ENCODE data around the gene PICALM.

- no peak for TF ChIP-seq CTCF (IDR thresholded peaks at IDR 0.05 in 2 of 3, conservative IDR thresholded peaks at IDR 0.05 in 1 of 3; ENCODE audit: insufficient read depth in 2 of 3, low read depth in 1 of 3, low read length in 3 of 3)
- TF ChIP-seq FOXJ3 (CRISPR knock-in tag; IDR thresholded peaks at IDR 0.05), result no peak
- no peak for TF ChIP-seq NR2C2 (CRISPR knock-in tag; IDR thresholded peaks at IDR 0.05)
- TF ChIP-seq NR2C2 (tag; IDR thresholded peaks at IDR 0.05), result no peak
- no peak for TF ChIP-seq SP2 (IDR thresholded peaks at IDR 0.05; ENCODE audit: extremely low read depth, low read depth, low read length, poor library complexity, severe bottlenecking)
- TF ChIP-seq RBM34 (IDR thresholded peaks at IDR 0.05; ENCODE audit: borderline replicate concordance, insufficient read depth, low read length), result no peak
- TF ChIP-seq, protein P1, sequence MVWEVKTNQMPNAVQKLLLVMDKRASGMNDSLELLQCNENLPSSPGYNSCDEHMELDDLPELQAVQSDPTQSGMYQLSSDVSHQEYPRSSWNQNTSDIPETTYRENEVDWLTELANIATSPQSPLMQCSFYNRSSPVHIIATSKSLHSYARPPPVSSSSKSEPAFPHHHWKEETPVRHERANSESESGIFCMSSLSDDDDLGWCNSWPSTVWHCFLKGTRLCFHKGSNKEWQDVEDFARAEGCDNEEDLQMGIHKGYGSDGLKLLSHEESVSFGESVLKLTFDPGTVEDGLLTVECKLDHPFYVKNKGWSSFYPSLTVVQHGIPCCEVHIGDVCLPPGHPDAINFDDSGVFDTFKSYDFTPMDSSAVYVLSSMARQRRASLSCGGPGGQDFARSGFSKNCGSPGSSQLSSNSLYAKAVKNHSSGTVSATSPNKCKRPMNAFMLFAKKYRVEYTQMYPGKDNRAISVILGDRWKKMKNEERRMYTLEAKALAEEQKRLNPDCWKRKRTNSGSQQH (CRISPR knock-in tag; IDR thresholded peaks at IDR 0.05), result no peak
- TF ChIP-seq ETS1 (conservative IDR thresholded peaks at IDR 0.05; ENCODE audit: control insufficient read depth, low read depth, low read length), result no peak
- no peak for TF ChIP-seq RNF2 (IDR thresholded peaks at IDR 0.05)
- no peak for TF ChIP-seq KLF16 (IDR thresholded peaks at IDR 0.05)
- TF ChIP-seq ZBTB49 (CRISPR knock-in tag; IDR thresholded peaks at IDR 0.05; ENCODE audit: borderline replicate concordance), result no peak
- no peak for TF ChIP-seq SP1 (CRISPR knock-in tag; IDR thresholded peaks at IDR 0.05)
- TF ChIP-seq ELF1 (tag; IDR thresholded peaks at IDR 0.05), result no peak
- no peak for TF ChIP-seq FOS (IDR thresholded peaks at IDR 0.05; ENCODE audit: extremely low read depth, insufficient read length)
Measured at GRCh38 chr11:86108191-86108590, 39.3 kb upstream of the PICALM start.

Measured in K562 (cell line).